ENCODE data around the gene EVC. TPM values are rescaled to one million over a fixed set of nuclear protein-coding genes. Genes with fewer than 3 reads are reported as not detected.

The EVC gene
- total and polyA plus RNA-seq, 2 experiments from 2014 or later = 4.8 to 8.6 TPM

DNA sequence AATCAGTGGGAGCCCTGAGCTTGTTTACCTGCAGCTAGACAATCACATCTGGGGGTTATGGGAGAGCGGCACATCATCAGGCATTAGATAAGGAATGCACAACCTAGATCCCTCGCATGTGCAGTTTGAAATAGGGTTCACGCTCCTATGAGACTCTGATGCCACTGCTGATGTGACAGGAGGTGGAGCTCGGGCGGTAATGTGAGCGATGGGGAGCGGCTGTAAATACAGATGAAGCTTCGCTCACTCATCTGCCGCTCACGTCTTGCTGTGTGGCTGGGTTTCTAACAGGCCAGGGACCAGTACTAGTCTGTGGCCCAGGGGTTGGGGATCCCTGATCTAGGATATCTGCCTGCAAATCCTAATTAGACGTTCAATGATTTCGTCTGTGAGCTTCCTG is 91.6 kb downstream of the EVC start:
- H3K9me2 ChIP-seq (replicated peaks; ENCODE audit: insufficient read depth) = no peaks in the 10 kb centered on the region
- no peak overlapping the region for H3K4me3 ChIP-seq
- no peaks in the 10 kb centered on the region for H4K20me1 ChIP-seq (ENCODE audit: insufficient read depth, poor library complexity, severe bottlenecking)
- WGBS (ENCODE audit: low lambda C conversion rate, missing lambda C conversion rate) = 96% methylated on average over 12 of the region's 12 CpGs
- TF ChIP-seq EZH2 (IDR thresholded peaks at IDR 0.05; ENCODE audit: borderline replicate concordance) (no peak), EZH2phosphoT487 (IDR thresholded peaks at IDR 0.05; ENCODE audit: low read depth, severe bottlenecking, unreplicated experiment) (no peak)
- TF ChIP-seq, protein P1, sequence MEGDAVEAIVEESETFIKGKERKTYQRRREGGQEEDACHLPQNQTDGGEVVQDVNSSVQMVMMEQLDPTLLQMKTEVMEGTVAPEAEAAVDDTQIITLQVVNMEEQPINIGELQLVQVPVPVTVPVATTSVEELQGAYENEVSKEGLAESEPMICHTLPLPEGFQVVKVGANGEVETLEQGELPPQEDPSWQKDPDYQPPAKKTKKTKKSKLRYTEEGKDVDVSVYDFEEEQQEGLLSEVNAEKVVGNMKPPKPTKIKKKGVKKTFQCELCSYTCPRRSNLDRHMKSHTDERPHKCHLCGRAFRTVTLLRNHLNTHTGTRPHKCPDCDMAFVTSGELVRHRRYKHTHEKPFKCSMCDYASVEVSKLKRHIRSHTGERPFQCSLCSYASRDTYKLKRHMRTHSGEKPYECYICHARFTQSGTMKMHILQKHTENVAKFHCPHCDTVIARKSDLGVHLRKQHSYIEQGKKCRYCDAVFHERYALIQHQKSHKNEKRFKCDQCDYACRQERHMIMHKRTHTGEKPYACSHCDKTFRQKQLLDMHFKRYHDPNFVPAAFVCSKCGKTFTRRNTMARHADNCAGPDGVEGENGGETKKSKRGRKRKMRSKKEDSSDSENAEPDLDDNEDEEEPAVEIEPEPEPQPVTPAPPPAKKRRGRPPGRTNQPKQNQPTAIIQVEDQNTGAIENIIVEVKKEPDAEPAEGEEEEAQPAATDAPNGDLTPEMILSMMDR (IDR thresholded peaks at IDR 0.05; ENCODE audit: poor library complexity) = no peak
- no peaks in the 10 kb centered on the region for H3K4me1 ChIP-seq (ENCODE audit: insufficient read depth)
- no peaks in the 10 kb centered on the region for H3K36me3 ChIP-seq (replicated peaks; ENCODE audit: insufficient read depth, low read depth)
- H3K27ac ChIP-seq = no peak overlapping the region
- H3K79me2 ChIP-seq = no peaks in the 10 kb centered on the region
- H3K4me2 ChIP-seq = no peak overlapping the region
- no peaks in the 10 kb centered on the region for H3K27me3 ChIP-seq
- no peaks in the 10 kb centered on the region for H3K9me3 ChIP-seq (ENCODE audit: low read depth)
- DNase-seq (ENCODE audit: low spot score) = no peak
- no peak overlapping the region for H2AFZ ChIP-seq

DNA sequence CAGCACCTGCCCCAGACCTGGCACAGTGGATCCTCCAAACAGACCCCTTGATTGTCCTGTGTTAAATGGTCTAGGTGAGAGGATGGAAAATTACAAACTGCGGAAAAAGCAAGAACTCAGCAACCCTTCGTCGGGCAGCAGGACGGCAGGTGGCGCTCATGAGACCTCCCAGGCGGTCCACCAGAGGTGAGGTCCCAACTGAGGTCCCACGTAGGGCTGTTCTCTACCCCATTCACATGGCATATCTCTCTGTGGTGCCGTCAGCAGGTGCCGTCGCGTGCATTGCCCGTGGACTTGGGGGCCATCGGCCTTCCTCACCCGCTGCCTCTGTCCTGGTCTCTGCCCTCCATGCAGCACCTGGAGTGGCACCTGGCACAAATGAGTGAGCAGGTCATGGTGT is 93.7 kb downstream of the EVC start:
- H3K9me2 ChIP-seq (replicated peaks; ENCODE audit: insufficient read depth) = no peaks in the 10 kb centered on the region
- no peak overlapping the region for H3K4me2 ChIP-seq
- no peaks in the 10 kb centered on the region for H3K36me3 ChIP-seq (replicated peaks; ENCODE audit: insufficient read depth, low read depth)
- no peaks in the 10 kb centered on the region for H3K79me2 ChIP-seq
- H3K4me1 ChIP-seq (ENCODE audit: insufficient read depth) = no peaks in the 10 kb centered on the region
- H3K27ac ChIP-seq = no peak overlapping the region
- H4K20me1 ChIP-seq (ENCODE audit: insufficient read depth, poor library complexity, severe bottlenecking) = no peaks in the 10 kb centered on the region
- no peak for DNase-seq (ENCODE audit: low spot score)
- TF ChIP-seq, protein P1 (IDR thresholded peaks at IDR 0.05; ENCODE audit: poor library complexity) = no peak
- TF ChIP-seq EZH2phosphoT487 (IDR thresholded peaks at IDR 0.05; ENCODE audit: low read depth, severe bottlenecking, unreplicated experiment) = no peak
- no peak for TF ChIP-seq EZH2 (IDR thresholded peaks at IDR 0.05; ENCODE audit: borderline replicate concordance)
- H3K9me3 ChIP-seq (ENCODE audit: low read depth) = no peaks in the 10 kb centered on the region
- H3K4me3 ChIP-seq = no peak overlapping the region
- WGBS (ENCODE audit: low lambda C conversion rate, missing lambda C conversion rate) = 93% methylated on average over 14 of the region's 14 CpGs
- no peaks in the 10 kb centered on the region for H3K27me3 ChIP-seq
- H2AFZ ChIP-seq = no peak overlapping the region

DNA sequence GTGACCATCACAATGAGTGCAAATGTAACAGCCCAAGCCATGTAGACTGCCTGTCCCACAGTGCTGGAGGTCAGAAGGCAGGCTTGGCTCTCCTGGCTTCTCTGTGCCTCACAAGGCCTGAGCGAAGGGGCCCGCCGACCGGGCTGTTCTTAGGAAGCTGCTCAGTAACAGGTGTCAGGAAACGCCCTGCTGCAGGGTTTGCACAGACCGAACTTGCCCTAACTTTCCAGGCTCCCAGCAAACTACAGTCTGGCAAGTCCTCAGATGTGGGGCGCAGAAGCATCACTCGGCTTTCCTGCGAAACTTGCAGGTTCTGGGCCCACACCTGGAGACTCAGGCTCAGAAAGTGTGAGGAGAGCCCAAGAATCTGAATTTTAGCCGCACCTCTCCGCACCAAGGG is 94.3 kb downstream of the EVC start:
- H3K4me3 ChIP-seq = no peak overlapping the region
- no peak overlapping the region for H3K27ac ChIP-seq
- H3K4me1 ChIP-seq (ENCODE audit: insufficient read depth) = no peaks in the 10 kb centered on the region
- no peak for TF ChIP-seq EZH2phosphoT487 (IDR thresholded peaks at IDR 0.05; ENCODE audit: low read depth, severe bottlenecking, unreplicated experiment)
- no peak for TF ChIP-seq EZH2 (IDR thresholded peaks at IDR 0.05; ENCODE audit: borderline replicate concordance)
- TF ChIP-seq, protein P1 (IDR thresholded peaks at IDR 0.05; ENCODE audit: poor library complexity) = no peak
- H3K4me2 ChIP-seq = no peak overlapping the region
- H3K9me3 ChIP-seq (ENCODE audit: low read depth) = no peaks in the 10 kb centered on the region
- no peak overlapping the region for H2AFZ ChIP-seq
- WGBS (ENCODE audit: low lambda C conversion rate, missing lambda C conversion rate) = 89% methylated on average over 11 of the region's 11 CpGs
- no peaks in the 10 kb centered on the region for H4K20me1 ChIP-seq (ENCODE audit: insufficient read depth, poor library complexity, severe bottlenecking)
- H3K27me3 ChIP-seq = no peaks in the 10 kb centered on the region
- no peaks in the 10 kb centered on the region for H3K79me2 ChIP-seq
- H3K9me2 ChIP-seq (replicated peaks; ENCODE audit: insufficient read depth) = no peaks in the 10 kb centered on the region
- H3K36me3 ChIP-seq (replicated peaks; ENCODE audit: insufficient read depth, low read depth) = no peaks in the 10 kb centered on the region
- DNase-seq (ENCODE audit: low spot score) = no peak
